Tongue (tissue), 2 donors: ENCODE data around the gene EHF. TPM values are rescaled to one million over a fixed set of nuclear protein-coding genes. Genes with fewer than 3 reads are reported as not detected.

ENCODE experiments used
- DNase-seq: peaks from one replicate; pipeline ENCODE4 v3.0.0-alpha.2; 2015
- total RNA-seq: library from RNA; depleted of rRNA; stranded (reverse); fragments of >200 nt; gene quantifications from one replicate; pipeline ENCODE4 v1.2.3, GENCODE V29; 2014

EHF gene
- total RNA-seq, 1 donor from 2014 or later = 105 TPM

GRCh38 chr11:34625576-34625975, 4.7 kb downstream of the EHF start:
- no peak for DNase-seq

GRCh38 chr11:34626393-34626792, 5.5 kb downstream of the EHF start:
- DNase-seq = no peak

GRCh38 chr11:34627197-34627596, 6.3 kb downstream of the EHF start:
- DNase-seq = no peak

DNA sequence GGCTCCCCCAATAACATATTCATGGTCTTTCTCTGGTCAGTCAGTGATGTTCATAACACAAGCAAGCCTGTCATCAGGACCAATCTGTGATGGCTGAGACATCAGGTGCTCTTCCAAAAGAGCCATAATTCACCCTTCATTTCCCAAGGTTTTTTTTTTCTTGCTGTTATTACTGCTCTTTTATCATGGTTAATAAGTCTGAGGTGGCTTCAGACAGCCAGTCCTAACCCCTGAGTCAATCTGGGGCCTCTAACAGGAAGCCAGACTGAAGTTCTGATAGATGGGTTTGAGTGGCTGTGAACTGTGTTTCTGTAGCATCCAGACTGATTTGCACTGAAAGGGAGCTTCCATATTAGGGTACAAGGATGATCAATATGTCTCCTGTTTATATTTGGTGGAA, 8.8 kb downstream of the EHF start:
- no peak for DNase-seq

DNA sequence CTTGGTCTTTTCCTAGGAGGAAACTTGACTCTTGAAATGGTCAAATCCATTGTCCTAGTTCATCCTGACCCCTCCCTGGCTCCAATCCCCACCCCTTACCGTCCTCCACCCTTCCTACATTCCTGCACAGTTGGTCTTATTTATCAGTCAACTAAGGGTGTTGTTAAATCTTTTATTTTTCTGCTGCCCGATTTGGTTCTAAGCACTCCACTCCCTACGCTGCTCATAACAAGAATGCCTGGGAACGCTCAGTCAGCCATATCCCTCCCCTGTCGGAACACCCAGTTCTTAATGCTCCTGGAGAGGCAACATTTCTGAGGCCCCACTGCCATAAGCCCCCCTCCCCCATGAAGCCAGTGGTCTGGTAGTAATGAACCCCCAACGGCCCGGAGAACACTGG, 9.7 kb downstream of the EHF start:
- no peak for DNase-seq

GRCh38 chr11:34631297-34631696, 10.4 kb downstream of the EHF start:
- DNase-seq = no peak

- no peak for DNase-seq
These were observed 10.8 kb downstream of the EHF start for GRCh38 chr11:34631737-34632104.

GRCh38 chr11:34632105-34632791, 11.4 kb downstream of the EHF start:
- DNase-seq = peak; percentile 63

DNA sequence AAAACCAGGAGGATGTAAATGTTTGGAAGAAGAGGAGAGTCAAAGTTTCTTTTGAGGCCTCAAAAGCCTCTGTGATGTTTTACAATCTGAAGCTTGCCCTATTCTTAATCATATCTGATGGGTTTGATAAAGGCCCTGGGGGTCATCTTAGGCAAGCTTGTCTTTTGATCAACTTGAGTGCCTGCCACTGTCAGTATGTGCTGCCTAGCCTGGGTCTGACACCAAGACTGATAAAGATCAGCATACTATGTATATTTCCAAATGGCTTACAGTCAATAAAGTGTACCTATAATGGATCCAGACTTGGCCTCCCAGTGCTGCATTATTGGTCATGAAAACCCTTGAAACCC, 12.7 kb downstream of the EHF start:
- DNase-seq = no peak

- no peak for DNase-seq
These were observed 13.2 kb downstream of the EHF start for GRCh38 chr11:34633990-34634693.

DNA sequence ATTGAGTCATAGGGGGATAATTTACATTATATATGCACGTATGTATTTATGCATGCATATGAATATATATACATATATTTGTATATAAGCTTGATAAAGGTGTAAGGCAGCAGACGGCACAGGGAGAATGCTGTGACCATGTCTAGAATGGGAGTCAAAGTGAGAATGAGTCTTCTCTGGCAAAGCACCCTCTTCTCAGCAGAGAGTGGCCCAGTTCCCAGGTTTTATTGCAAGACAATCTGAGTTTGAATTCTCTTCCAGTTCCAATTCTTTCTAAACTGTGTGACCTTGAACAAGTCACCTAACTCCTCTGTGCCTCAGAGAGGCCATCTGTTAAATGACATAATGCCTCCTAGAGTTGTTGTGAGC, 13.8 kb downstream of the EHF start:
- no peak for DNase-seq

- DNase-seq = no peak
These were observed 15.2 kb downstream of the EHF start for GRCh38 chr11:34636127-34636526.

- no peak for DNase-seq
These were observed 16.4 kb downstream of the EHF start for GRCh38 chr11:34637303-34637702.

DNA sequence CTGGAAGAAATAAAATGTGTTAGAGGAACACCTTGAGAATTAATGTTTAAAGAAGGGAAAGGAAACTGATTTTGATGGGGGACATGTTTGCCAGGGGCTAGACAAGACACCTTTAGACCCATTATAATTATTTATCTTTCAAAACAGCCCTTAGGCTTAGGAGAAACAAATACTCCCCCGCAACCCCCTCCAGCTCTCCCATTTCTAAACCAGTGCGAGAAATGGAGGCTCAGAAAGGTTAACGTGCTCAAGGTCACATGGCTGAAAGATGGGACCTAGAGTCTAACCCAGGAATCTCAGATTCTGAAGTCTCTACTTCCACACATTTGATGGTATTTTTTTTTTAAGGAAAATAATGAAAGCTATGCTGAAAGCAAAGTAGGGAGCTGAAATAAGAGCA, 18.0 kb downstream of the EHF start:
- no peak for DNase-seq

DNA sequence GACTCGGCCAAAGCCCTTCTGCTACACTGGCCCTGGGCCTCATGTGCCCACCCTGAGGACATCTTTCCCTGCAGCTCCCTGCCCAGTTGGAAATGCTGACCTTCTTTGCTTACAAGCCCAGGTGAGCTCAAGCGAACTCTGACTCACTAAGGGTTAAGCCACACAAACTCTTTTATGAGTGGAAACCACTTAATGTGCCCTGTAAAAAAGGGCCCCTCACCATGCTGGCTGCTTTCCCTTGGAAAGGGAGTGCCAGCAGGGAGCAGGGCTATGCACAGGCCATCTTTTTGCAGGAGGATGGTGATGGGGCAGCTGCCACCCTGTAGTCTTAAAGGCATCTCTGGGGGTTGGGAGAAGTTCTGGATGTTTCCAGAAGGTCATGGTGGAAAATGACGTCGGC, 18.7 kb downstream of the EHF start:
- DNase-seq = no peak

DNA sequence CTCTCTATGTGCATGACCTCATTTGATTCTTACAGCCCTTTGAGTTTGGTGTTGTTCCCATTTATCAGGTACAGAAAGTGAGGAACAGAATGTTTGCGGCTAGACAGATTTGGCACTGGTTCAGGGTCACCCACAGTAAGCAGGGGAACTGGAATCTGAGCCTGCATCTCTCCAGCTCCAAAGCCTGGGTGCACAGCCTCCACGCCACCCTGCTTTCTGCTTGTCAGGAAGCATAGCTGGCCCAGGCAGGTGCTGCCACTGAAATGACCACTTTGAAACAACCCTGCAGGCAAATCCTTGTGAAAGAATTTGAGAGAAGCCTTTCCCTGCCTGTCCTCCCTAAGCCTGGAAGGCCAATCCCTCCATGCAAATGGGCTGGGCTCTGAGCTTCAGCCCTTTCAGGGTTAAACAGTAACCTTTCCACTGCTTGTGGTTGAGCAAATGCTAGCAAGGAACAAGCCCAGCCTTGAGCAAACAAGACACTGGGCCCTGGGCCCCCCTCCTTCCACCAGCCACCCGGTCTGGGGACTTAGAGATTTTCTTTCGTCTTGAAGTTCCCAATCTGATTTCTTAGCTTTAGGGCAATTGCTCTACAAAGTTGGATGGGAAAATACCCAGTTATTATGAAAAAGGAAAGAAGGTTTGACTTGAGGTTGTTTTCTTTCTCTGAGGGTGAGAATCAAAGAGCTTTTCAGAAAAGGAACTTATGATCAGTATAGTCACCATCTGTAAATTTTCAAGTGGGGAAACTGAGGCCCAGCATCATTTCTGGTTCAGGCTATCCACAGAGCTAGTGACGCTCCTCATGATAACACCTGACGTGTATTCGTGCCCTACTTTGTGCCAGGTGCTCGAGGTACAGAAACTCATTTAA, 19.4 kb downstream of the EHF start:
- DNase-seq = peak; percentile 21

DNA sequence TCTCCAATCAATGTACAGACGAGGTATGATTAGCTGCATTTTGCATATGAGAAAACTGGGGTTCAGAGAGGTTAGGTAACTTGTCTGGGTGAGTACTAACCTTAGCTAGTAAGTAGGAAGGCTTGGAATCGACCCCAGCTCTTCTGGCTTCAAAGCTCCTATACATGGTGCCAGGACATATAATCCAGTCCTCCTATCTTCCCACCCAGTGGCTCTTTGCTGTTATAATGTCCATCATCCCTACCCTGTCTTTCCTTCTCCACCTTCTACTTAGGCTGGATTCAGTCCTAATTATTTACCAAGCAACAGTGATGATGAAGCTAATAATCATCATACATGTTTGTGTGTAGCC, 20.0 kb downstream of the EHF start:
- DNase-seq = no peak

GRCh38 chr11:34641456-34641855, 20.6 kb downstream of the EHF start:
- no peak for DNase-seq

GRCh38 chr11:34642001-34642554, 21.2 kb downstream of the EHF start:
- no peak for DNase-seq

GRCh38 chr11:34642873-34643272, 22.0 kb downstream of the EHF start:
- DNase-seq = no peak

GRCh38 chr11:34643311-34643710, 22.4 kb downstream of the EHF start:
- no peak for DNase-seq

DNA sequence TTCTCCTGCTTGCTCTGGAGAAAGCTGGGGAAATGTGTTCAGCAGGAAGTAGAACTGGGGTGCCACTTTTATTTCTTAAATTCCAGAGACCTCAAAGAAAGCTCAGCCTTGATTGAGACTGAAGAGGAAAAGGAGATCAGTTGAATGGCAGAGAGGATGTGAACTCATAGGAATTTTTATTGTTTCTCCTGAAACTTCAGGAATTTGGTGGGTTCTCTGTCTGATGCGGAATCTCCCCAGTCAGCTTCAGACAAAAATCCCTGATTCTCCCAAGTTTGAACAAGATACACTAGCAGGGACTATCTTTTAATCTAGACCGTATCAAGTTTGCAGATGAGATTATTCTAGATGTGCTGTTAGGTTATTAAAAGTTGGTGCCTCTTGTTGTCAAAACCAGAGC, 23.0 kb downstream of the EHF start:
- DNase-seq = no peak
